Activated CD4-positive, alpha-beta T cell treated with anti-CD3 and anti-CD28 coated beads, Interleukin-2, amount 50 U/mL, for 24 hours (primary cell): ENCODE measurements around the gene TMEM63A.

ENCODE experiments used
- DNase-seq, 2 donors: peaks; one replicate each; pipeline ENCODE4 v3.0.0-alpha.2; 2020; ENCODE audit warnings: low read depth in 1 of 2, low spot score in 1 of 2

Gene TMEM63A

DNA sequence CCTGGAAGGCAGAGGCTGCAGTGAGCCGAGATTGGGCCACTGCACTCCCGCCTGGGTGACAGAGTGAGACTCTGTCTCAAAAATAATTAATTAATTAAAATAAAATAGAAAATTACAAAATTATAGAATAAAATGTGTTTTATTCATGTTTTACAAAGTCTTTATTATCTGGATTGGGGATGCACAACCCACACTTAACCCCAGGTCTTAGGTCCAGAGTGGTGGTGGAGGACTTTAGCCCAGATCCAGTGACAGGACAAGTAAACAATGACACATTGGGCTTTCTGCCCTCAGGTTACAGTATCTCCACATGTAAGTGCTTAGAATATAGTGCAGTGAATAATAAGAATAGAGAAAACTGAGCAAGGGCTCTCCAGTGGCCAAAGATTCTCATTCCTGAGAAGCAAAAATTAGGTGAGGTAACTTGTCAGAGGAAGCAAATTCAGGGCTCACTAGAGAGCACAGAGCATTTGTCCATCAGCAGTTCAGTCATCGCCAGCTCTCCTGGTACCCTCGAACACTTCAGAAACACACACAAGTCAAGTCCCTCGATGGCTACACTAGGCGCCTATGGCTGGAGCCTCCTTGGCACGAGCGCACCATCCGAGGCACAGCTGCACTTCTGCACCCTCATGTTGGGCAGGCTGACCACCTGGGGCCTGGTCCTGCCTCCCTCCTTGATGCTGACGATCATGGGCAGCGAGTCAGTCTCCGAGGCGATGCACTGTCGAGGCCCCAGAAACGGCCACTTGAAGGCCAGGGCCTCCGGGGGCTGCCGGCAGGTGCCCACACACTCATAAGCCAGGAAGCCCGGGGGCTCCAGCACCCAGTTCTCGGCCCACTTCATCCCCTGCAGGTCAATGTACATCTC, 4.2 kb upstream of the TMEM63A start:
- no peak for DNase-seq

DNA sequence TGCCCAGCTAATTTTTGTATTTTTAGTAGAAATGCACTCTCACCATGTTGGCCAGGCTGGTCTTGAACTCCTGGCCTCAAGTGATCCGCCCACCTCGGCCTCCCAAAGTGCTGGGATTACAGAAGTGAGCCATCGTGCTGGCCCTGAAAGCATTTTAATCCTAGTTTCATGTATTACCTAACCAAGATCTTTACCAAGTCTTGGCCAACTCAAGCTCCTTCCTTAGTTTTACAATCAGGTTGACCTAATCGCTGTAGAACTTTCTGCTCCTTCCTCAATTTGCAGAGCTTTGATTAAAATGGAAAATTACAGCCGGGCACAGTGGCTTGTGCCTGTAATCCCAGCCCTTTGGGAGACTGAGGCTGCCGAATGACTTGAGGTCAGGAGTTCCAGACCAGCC, 3.2 kb upstream of the TMEM63A start:
- no peak for DNase-seq

- no peak for DNase-seq
Observed at GRCh38 chr1:225883616-225884265, 1.6 kb upstream of the TMEM63A start.

DNA sequence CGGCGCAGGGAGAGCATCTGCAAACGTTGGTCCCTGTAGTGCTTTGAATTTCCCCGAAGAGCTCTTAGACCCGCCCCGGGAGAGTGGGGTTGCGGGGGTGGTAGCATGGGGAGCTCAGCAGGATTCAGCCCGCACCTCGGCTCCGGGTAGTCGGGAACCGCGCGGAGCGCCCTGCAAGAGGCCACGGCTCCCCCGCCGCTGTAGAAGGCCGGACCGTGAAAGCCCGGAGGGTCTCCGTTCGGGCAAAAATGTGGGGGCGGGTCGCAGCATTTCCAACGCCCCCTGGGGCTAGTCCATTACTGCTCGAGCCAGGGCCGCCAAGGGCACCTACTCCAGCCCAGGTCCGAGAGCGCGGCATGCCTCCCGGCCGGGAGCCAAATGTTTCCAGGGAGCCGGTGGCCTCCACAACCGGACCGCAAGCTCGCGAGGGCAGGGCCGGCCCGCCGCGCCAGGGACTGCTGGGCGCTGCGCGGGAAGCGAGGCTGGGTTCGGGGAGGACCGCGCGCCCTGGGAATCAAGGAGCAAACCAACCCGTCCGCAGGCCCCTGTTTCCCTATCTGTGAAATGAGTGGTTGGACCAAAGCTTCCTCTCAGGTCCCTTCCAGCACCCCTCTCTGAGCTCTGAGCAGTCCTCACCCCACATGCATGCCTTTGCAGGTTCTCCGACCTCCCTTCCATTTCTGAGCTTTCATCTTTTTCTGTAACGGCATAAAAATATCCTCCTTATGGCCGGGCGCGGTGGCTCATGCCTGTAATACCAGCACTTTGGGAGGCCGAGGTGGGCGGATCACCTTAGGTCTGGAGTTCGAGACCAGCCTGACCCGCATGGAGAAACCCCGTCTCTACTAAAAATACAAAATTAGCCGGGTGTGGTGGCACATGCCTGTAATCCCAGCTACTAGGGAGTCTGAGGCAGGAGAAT, 775 bp upstream of the TMEM63A start:
- DNase-seq, result peak in 1 of 2 donors; percentile 11

GRCh38 chr1:225881081-225881958, 860 bp downstream of the TMEM63A start:
- DNase-seq, result peak in 1 of 2 donors; percentile 12

DNA sequence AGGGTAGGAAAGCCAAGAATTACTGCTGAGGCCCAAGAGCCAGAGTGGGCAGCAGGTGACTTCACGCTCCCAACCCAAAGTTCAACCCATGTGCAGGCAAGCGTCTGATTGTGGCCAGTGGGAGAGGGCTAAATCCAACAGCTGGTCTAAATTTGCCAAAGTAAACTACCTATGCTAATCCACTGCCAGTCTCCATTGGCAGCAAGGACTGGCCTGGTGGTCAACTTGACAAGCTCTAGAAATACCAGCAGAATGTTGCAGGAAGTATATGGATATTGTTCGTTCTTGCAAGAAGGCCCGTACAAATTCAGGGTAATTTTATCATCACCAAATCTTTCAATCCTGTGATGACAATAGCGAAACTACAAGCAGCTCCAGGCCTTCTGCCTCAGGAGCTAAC, 1.5 kb downstream of the TMEM63A start:
- DNase-seq, result no peak

DNA sequence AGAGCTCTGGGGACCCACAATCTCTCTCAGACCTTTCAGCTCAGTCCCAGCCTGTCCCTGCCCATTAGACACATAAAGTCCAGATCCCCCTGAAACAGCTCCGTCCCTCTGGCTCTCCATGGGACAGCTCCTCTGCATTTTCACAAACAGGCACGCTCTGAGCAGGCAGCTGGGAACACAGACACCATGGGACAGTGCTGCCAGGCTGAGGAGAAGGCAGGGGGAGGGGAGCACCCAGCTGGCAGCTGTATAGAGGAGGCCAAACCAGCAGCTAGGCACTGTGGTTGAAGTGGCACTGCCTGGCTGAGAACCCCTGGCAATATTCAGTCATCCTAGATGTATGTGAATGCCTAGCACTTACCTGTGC, 2.0 kb downstream of the TMEM63A start:
- no peak for DNase-seq

- no peak for DNase-seq
Observed at GRCh38 chr1:225879521-225880221, 2.5 kb downstream of the TMEM63A start.

- no peak for DNase-seq
Observed at GRCh38 chr1:225878282-225878681, 3.9 kb downstream of the TMEM63A start.

DNA sequence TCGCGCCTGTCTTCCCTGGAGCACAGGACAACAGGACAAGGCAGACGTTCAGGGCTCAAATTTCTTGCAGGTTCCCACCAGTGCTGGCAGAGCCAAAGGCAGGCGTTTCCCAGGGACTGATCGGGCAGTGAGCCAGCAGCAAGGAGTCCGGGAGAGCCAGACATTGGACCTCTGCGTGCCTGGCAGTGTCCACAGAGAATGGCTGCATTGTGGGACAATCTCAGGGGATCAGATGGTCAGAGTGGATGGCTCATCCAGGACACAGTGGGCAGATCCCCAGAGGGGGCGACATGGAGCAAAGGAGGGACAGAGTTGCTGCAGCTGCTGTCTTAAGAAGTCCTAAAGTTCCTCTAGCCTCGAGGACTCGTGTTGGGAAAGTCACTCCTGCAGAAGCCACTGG, 4.6 kb downstream of the TMEM63A start:
- no peak for DNase-seq

GRCh38 chr1:225876900-225877510, 5.2 kb downstream of the TMEM63A start:
- DNase-seq, result no peak

GRCh38 chr1:225875044-225875815, 7.0 kb downstream of the TMEM63A start:
- DNase-seq, result no peak

DNA sequence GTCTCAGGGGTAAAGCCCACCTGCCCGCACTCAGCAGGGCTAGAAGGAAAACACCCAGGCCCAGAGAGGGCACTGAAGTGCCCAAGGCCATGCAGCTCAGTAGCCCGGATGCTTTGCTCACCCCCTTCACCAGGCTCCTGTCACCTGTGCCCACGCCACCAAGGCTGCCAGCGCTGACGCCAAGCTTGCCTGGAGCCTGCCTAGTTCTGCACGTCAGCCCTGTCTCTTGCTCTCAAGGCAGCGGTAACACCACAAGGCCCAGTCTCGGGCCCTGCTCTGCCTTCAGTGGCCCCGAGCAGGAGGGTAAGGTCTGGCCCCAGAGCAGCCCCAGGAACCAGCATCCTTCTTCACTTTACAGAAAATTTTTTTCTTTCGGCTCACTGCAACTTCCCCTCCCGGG, 7.7 kb downstream of the TMEM63A start:
- no peak for DNase-seq

DNA sequence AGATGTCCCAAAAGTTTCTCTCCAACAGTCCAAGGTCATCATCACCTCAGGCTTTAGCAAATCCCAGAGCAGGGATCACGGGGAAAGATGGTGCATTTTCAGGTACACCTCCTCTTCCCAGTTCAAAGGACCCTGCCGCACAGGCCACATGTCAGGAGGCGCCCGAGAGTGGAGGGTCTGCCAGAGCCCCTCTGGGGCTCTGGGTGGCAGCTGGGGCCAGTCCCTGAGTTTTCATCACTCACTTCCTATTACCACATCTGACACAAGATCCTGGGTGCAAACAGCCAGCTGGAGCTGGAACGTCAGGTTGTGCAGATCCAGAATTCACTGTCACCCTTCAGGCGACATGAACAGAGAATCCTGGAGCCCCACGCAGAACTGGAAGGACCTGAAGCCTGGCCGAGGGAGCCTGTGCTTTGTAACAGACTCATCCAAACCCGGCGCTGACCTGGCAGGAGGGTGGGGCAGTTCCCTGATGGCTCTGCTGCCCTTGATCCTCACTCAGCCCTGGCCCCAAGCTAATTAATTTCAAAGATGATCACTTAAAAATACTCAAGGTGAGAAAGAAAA, 8.8 kb downstream of the TMEM63A start:
- DNase-seq, result no peak

GRCh38 chr1:225872075-225872430, 10.1 kb downstream of the TMEM63A start:
- no peak for DNase-seq

- DNase-seq, result no peak
Observed at GRCh38 chr1:225871359-225872074, 10.7 kb downstream of the TMEM63A start.

GRCh38 chr1:225870911-225871310, 11.3 kb downstream of the TMEM63A start:
- no peak for DNase-seq
